Naive thymus-derived CD4-positive, alpha-beta T cell (primary cell): Measurements from ENCODE around the gene MME. TPM values are rescaled to one million over a fixed set of nuclear protein-coding genes. Genes with fewer than 3 reads are reported as not detected.

Experiments used
- ATAC-seq: fragments of 150-1000 bp; cut with Tn5 transposase; 2 replicates; pipeline ENCODE4 v1.10.0; 2021; ENCODE audit warnings: mild to moderate bottlenecking, moderate library complexity
- CTCF ChIA-PET: fragments of 350-600 bp; sonication (Branson Sonifier 250); formaldehyde crosslinking; loops from one replicate; lab custom pipeline; 2021; ENCODE audit warnings: antibody characterized with exemption; lab: Charles Lee
- POLR2A ChIA-PET: fragments of 350-600 bp; sonication (Branson Sonifier 250); formaldehyde crosslinking; loops from one replicate; lab custom pipeline; 2021; ENCODE audit warnings: antibody characterized with exemption, inconsistent platforms; lab: Charles Lee
- DNase-seq, 9 donors: peaks; one replicate each; pipeline versions ENCODE4 v3.0.0 to v3.0.0-alpha.2; 2020 to 2022; ENCODE audit warnings: mixed read lengths in 1 of 9
- H3K27ac ChIP-seq: one replicate; pipeline ENCODE4 v1.7.0; 2013; ENCODE audit warnings: mild to moderate bottlenecking, low read depth, low read length, moderate library complexity
- H3K27me3 ChIP-seq, 2 donors: one replicate each; pipeline ENCODE4 v1.7.0; 2013; ENCODE audit warnings: low read length in 2 of 2, mild to moderate bottlenecking in 2 of 2, moderate library complexity in 2 of 2; ENCODE audit not compliant: control insufficient read depth in 2 of 2, insufficient read depth in 2 of 2
- H3K36me3 ChIP-seq, 3 experiments: 1 replicate in 2 of 3; 2 replicates in 1 of 3; pipeline ENCODE4 v1.7.0; 2013; ENCODE audit warnings: low read length in 3 of 3, mild to moderate bottlenecking in 3 of 3, moderate library complexity in 1 of 3; ENCODE audit not compliant: insufficient read depth in 3 of 3, control insufficient read depth in 2 of 3
- H3K4me1 ChIP-seq, 2 donors: one replicate each; pipeline ENCODE4 v1.7.0; 2013; ENCODE audit warnings: low read length in 2 of 2, mild to moderate bottlenecking in 2 of 2, moderate library complexity in 1 of 2; ENCODE audit not compliant: control insufficient read depth in 2 of 2, insufficient read depth in 2 of 2
- H3K4me3 ChIP-seq: 2 replicates; pipeline ENCODE4 v1.7.0; 2013; ENCODE audit warnings: mild to moderate bottlenecking, low read length
- H3K9me3 ChIP-seq, 3 experiments: 1 replicate in 2 of 3; 2 replicates in 1 of 3; pipeline ENCODE4 v1.7.0; 2013; ENCODE audit warnings: low read length in 3 of 3; ENCODE audit not compliant: control insufficient read depth in 2 of 3
- H3K27ac Mint-ChIP-seq, 9 donors: one replicate each; pipeline ENCODE4 v1.8.0; 2020 to 2022; ENCODE audit warnings: mixed read lengths in 9 of 9, mild to moderate bottlenecking in 8 of 9, moderate library complexity in 5 of 9, inconsistent platforms in 2 of 9
- H3K27me3 Mint-ChIP-seq, 5 donors: one replicate each; pipeline ENCODE4 v1.8.0; 2021 to 2022; ENCODE audit warnings: mixed read lengths in 5 of 5, mild to moderate bottlenecking in 1 of 5
- H3K36me3 Mint-ChIP-seq, 5 donors: one replicate each; pipeline ENCODE4 v1.8.0; 2020 to 2022; ENCODE audit warnings: mixed read lengths in 5 of 5, mild to moderate bottlenecking in 3 of 5, inconsistent platforms in 1 of 5
- H3K4me1 Mint-ChIP-seq, 7 donors: one replicate each; pipeline ENCODE4 v1.8.0; 2020 to 2022; ENCODE audit warnings: mixed read lengths in 7 of 7, mild to moderate bottlenecking in 3 of 7, inconsistent platforms in 1 of 7
- H3K4me3 Mint-ChIP-seq, 10 donors: one replicate each; pipeline ENCODE4 v1.8.0; 2020 to 2022; ENCODE audit warnings: mild to moderate bottlenecking in 10 of 10, mixed read lengths in 10 of 10, moderate library complexity in 6 of 10, inconsistent platforms in 2 of 10
- H3K9me3 Mint-ChIP-seq, 11 donors: one replicate each; pipeline ENCODE4 v1.8.0; 2020 to 2022; ENCODE audit warnings: mixed read lengths in 11 of 11, mild to moderate bottlenecking in 4 of 11, inconsistent platforms in 1 of 11, moderate library complexity in 1 of 11
- intact Hi-C, 2 donors: fragments of 100-400 bp; cut with micrococcal nuclease; formaldehyde crosslinking; loops; one replicate each; pipeline ENCODE4 v1.15.1; 2023
- polyA plus RNA-seq, 2 donors: library from polyadenylated mRNA; unstranded; fragments of 300-500 nt; fragmentation: Illumina TruSeq; gene quantifications; one replicate each; pipeline ENCODE4 v1.2.3, GENCODE V29; 2021
- total RNA-seq, 6 experiments: library from RNA in 5 of 6; stranded (reverse) in 5 of 6; gene quantifications; 1 replicate in 5 of 6; 2 replicates in 1 of 6; pipeline ENCODE4 v1.2.3 and lab custom pipeline; 2021 to 2026

MME gene
- total and polyA plus RNA-seq, 7 experiments from 2014 or later, result 0.54 to 0.56 TPM; not detected in 5

DNA sequence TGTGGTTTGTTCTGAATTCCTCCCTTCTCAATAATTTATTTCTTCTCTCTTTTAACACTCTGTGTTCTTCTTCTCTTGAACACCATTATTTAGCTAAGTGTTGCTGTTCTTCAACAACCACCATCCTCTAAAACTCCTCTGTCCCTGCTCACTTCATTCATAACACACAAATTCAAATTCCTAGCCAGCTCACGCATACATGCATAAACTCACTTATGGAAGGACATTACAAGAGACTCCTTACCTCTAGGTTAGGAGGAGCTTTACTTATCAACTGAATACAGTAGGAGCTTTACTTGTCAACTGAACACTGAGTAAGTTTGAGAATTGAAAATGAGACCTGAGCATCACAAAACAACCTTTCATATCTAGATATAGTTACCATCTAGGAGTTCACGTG is 23.6 kb downstream of the MME start:
- POLR2A ChIA-PET, result no interaction called here

DNA sequence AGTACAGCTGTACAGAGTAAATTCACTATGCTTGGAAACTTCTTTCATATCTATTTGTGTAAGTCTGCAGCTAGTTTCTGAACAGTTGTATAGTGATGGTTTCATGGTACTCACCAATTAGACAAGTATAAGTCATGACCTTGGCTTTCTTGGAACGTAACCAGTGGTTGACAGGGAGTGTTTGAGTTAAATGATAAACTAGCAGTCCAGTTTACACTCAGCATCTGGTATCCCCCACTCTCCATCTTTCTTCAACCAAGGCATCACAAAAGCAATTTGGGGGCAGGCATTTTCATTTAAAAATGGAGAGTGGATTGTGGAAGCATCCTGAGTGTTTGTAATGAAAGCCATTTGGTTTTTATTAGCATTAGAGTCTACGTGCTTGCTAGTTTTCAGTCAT is 26.0 kb downstream of the MME start:
- H3K9me3 ChIP-seq, result no peaks in the 10 kb centered on the region
- H3K27ac ChIP-seq, result no peak overlapping the region
- no peaks in the 10 kb centered on the region for H3K36me3 ChIP-seq
- ChIA-PET CTCF (no interaction called here), POLR2A (no interaction called here)
- no peaks in the 10 kb centered on the region for H3K36me3 Mint-ChIP-seq
- no peak overlapping the region for H3K4me3 Mint-ChIP-seq
- DNase-seq (no peak), ATAC-seq (no peak)
- peaks cover 0 to 7% (median 0%) of the 10 kb centered on the region in 7 donors for H3K4me1 Mint-ChIP-seq
- H3K4me1 ChIP-seq, result no peaks in the 10 kb centered on the region
- no peaks in the 10 kb centered on the region for H3K27me3 ChIP-seq
- intact Hi-C loops, result no loop called here
- peaks cover 0 to 12% (median 2%) of the 10 kb centered on the region in 11 donors for H3K9me3 Mint-ChIP-seq
- peaks cover 0 to 4% (median 0%) of the 10 kb centered on the region in 5 donors for H3K27me3 Mint-ChIP-seq
- H3K4me3 ChIP-seq, result no peak overlapping the region
- no peak overlapping the region for H3K27ac Mint-ChIP-seq

More for the DNA sequence above, 23.6 kb downstream of the MME start:
- Mint-ChIP-seq H3K4me3 (no peak overlapping the region), H3K27me3 (no peaks in the 10 kb centered on the region), H3K9me3 (peaks cover 0 to 17% (median 5%) of the 10 kb centered on the region in 11 donors), H3K36me3 (no peaks in the 10 kb centered on the region), H3K27ac (no peak overlapping the region), H3K4me1 (no peaks in the 10 kb centered on the region)
- Histone ChIP-seq H3K36me3 (no peaks in the 10 kb centered on the region), H3K27ac (no peak overlapping the region), H3K27me3 (no peaks in the 10 kb centered on the region), H3K4me1 (no peaks in the 10 kb centered on the region), H3K4me3 (no peak overlapping the region), H3K9me3 (no peaks in the 10 kb centered on the region)
- no peak for DNase-seq
- intact Hi-C loops, result no loop called here
- no peak for ATAC-seq
- CTCF ChIA-PET, result no interaction called here

DNA sequence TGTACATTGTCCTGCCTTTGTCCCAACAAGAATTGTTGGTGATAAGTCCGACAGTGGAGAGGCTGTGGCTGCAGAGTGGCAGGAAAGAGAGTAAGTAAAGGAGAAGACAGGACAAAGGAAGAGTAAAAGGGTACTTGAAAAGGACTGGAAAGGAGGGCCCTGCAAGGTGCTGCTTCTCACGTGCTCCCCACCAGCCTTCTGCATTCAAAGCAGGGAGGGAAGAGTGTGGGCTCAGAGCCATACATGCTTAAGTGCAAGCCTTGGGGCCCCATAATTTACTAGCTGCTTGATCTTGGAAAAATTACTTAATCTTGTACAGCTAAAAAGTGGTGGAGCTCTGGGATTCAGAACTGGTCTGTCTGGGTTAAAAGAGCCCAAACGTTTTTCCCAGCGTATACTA is 29.9 kb downstream of the MME start:
- H3K27ac ChIP-seq, result no peak overlapping the region
- H3K9me3 Mint-ChIP-seq, result peaks cover 0 to 11% (median 2%) of the 10 kb centered on the region in 11 donors
- no peak overlapping the region for H3K4me3 Mint-ChIP-seq
- CTCF ChIA-PET, result no interaction called here
- H3K27ac Mint-ChIP-seq, result no peak overlapping the region
- H3K9me3 ChIP-seq, result no peaks in the 10 kb centered on the region
- intact Hi-C loops, result no loop called here
- DNase-seq (no peak), ATAC-seq (no peak)
- POLR2A ChIA-PET, result no interaction called here
- H3K4me1 Mint-ChIP-seq, result peaks cover 0 to 15% (median 3%) of the 10 kb centered on the region in 7 donors
- H3K4me1 ChIP-seq, result no peaks in the 10 kb centered on the region
- no peaks in the 10 kb centered on the region for H3K36me3 ChIP-seq
- no peaks in the 10 kb centered on the region for H3K27me3 ChIP-seq
- peaks cover 0 to 8% (median 0%) of the 10 kb centered on the region in 5 donors for H3K36me3 Mint-ChIP-seq
- H3K27me3 Mint-ChIP-seq, result peaks cover 0 to 10% (median 0%) of the 10 kb centered on the region in 5 donors
- no peak overlapping the region for H3K4me3 ChIP-seq

DNA sequence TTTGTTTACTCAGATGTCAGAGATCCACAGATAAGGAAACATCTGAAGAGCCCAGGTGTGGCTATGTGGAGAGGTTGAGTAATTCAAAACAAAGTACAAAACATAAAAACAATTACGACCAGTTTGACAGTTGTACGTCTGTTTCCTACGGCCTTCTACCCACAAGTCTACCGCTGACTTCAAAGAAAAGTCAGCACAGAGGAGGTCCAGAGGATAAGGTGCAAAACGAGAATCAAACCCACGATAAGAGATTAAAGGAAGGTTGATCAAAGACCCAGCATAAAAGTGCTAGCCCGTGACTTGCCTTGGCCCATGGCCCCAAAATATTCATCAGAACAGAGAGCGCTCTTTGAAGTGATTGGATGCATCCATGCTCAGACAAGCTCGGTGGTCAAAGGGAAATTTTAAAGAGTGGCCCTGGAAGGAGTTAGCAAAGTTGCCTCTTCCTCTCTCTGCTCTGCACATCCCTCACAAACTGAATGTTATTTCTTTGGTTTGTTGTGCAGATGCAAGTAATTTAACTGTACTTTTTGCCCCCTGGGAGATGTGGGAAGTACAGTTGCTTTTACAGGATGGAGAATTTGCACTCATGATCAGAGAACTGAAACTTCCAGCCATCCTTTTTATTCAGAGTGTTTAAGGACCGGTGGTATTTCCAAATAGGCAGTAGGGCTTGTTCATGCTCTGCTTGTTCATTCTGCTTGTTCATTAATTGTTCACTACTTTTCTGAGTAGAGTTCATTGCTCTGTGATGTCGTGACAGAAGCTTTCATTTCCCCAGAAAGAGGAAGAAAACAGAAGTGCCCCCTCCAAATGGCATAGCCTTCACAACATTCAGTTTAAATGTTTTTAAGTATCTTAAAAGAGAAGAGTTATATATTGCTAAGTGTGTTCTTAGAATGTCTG is 31.1 kb downstream of the MME start:
- Histone ChIP-seq H3K36me3 (no peaks in the 10 kb centered on the region), H3K4me3 (no peak overlapping the region), H3K27ac (no peak overlapping the region), H3K27me3 (no peaks in the 10 kb centered on the region), H3K9me3 (no peaks in the 10 kb centered on the region), H3K4me1 (no peaks in the 10 kb centered on the region)
- ChIA-PET CTCF (no interaction called here), POLR2A (no interaction called here)
- H3K27me3 Mint-ChIP-seq, result peaks cover 0 to 10% (median 0%) of the 10 kb centered on the region in 5 donors
- intact Hi-C loops, result no loop called here
- H3K4me1 Mint-ChIP-seq, result peaks cover 0 to 15% (median 3%) of the 10 kb centered on the region in 7 donors
- H3K9me3 Mint-ChIP-seq, result peaks cover 0 to 11% (median 2%) of the 10 kb centered on the region in 11 donors
- no peak overlapping the region for H3K27ac Mint-ChIP-seq
- H3K36me3 Mint-ChIP-seq, result peaks cover 0 to 8% (median 0%) of the 10 kb centered on the region in 5 donors
- ATAC-seq, result peak; percentile 27
- H3K4me3 Mint-ChIP-seq, result peak overlapping the region in 1 of 10 donors; percentile 12
- DNase-seq, result no peak

DNA sequence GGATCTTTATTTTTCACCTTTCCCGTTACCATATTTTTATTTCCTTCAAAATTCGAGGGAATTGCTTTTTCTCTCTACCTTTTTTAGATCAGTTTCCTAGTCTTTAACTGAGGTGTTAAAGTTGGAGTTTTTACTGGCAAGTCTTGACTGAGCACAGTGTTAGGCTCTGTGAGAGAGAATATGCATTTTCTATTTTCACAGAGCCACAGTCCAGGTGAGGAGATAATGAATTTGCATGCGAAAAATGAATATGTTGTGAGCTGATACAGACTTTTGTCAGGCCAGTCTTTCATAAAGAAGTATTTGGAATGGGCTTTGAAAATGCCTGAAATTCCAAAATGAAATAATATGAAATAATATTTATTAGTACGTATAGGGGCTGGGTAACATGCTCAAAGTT is 31.9 kb downstream of the MME start:
- CTCF ChIA-PET, result no interaction called here
- POLR2A ChIA-PET, result no interaction called here

DNA sequence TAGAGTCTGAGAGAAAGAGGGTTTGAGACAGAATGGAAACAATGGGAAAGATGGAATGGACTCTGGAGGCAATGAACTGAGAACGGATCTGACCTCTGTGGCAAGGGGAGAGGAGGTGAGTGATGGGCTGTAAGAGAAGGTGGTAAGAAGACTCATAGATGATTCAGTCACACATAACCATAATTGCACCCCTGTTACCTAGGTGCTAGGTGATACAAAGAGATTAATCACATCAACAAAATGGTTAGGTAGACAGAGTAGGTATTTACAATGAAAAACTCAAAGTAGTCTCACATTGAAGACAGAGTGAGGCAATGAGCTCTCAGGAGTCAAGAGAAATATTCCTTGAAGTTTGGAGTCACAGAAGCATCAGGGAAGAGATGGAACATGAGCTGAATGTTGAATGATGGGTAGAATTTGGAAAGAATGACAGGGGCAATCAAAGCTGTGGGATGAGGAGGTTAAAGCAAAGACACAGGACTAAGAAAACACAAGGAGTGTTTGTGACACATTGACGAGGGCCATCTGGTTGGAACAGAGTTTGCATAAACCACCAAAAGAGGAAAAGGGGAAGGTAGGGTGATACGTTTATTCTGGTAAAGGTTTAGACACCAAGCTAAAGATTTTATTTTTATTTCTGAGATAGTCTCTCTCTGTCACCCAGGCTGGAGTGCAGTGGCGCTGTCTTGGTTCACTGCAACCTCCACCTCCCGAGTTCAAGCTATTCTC is 32.7 kb downstream of the MME start:
- H3K9me3 ChIP-seq, result no peaks in the 10 kb centered on the region
- peaks cover 0 to 10% (median 0%) of the 10 kb centered on the region in 5 donors for H3K27me3 Mint-ChIP-seq
- no peaks in the 10 kb centered on the region for H3K4me1 ChIP-seq
- intact Hi-C loops, result no loop called here
- DNase-seq (no peak), ATAC-seq (no peak)
- no peak overlapping the region for H3K4me3 Mint-ChIP-seq
- no peaks in the 10 kb centered on the region for H3K27me3 ChIP-seq
- CTCF ChIA-PET, result no interaction called here
- H3K9me3 Mint-ChIP-seq, result peaks cover 0 to 11% (median 2%) of the 10 kb centered on the region in 11 donors
- H3K4me1 Mint-ChIP-seq, result peaks cover 0 to 15% (median 3%) of the 10 kb centered on the region in 7 donors
- H3K4me3 ChIP-seq, result no peak overlapping the region
- no peaks in the 10 kb centered on the region for H3K36me3 ChIP-seq
- no peak overlapping the region for H3K27ac Mint-ChIP-seq
- POLR2A ChIA-PET, result no interaction called here
- H3K27ac ChIP-seq, result no peak overlapping the region
- peaks cover 0 to 8% (median 0%) of the 10 kb centered on the region in 5 donors for H3K36me3 Mint-ChIP-seq

More for the DNA sequence above, 31.9 kb downstream of the MME start:
- Mint-ChIP-seq H3K9me3 (peaks cover 0 to 11% (median 2%) of the 10 kb centered on the region in 11 donors), H3K4me3 (no peak overlapping the region), H3K4me1 (peaks cover 0 to 15% (median 3%) of the 10 kb centered on the region in 7 donors), H3K27ac (no peak overlapping the region), H3K27me3 (peaks cover 0 to 10% (median 0%) of the 10 kb centered on the region in 5 donors), H3K36me3 (peaks cover 0 to 8% (median 0%) of the 10 kb centered on the region in 5 donors)
- no peak for DNase-seq
- no peaks in the 10 kb centered on the region for H3K27me3 ChIP-seq
- H3K9me3 ChIP-seq, result no peaks in the 10 kb centered on the region
- no peak overlapping the region for H3K4me3 ChIP-seq
- H3K4me1 ChIP-seq, result no peaks in the 10 kb centered on the region
- intact Hi-C loops, result no loop called here
- no peaks in the 10 kb centered on the region for H3K36me3 ChIP-seq
- no peak overlapping the region for H3K27ac ChIP-seq
- ATAC-seq, result no peak
